H1 (cell line): ENCODE measurements around the gene DPH6. TPM values are rescaled to one million over a fixed set of nuclear protein-coding genes. Genes with fewer than 3 reads are reported as not detected.
A peak's percentile ranks its signal among the peaks of the same experiment; 100 is the strongest.

Source experiments
- CTCF ChIA-PET: fragments of 300-600 bp; sonication (Branson Sonifier 250); formaldehyde crosslinking; loops from one replicate; lab custom pipeline; 2021; ENCODE audit not compliant: partially characterized antibody; lab: Charles Lee
- POLR2A ChIA-PET: fragments of 300-600 bp; sonication (Branson Sonifier 250); formaldehyde crosslinking; loops from one replicate; lab custom pipeline; 2021; ENCODE audit warnings: inconsistent platforms; ENCODE audit not compliant: partially characterized antibody; lab: Charles Lee
- DNase-seq, 2 experiments: peaks; one replicate each; pipeline versions ENCODE4 v3.0.0 to v3.0.0-alpha.2; 2010 to 2022; ENCODE audit warnings: low spot score in 2 of 2, low read depth in 1 of 2, mixed read lengths in 1 of 2
- FAIRE-seq: peaks from 2 replicates; lab custom pipeline; 2011; peaks lifted over from hg19 to GRCh38; lab: Jason Lieb, UNC
- H2AFZ ChIP-seq: 2 replicates; pipeline ENCODE4 v1.8.1; 2012; ENCODE audit warnings: low read length, inconsistent platforms
- H2AK5ac ChIP-seq: 2 replicates; pipeline ENCODE4 v1.6.1; 2013; ENCODE audit warnings: low read depth, low read length
- H2BK120ac ChIP-seq: replicated peaks from 2 replicates; pipeline ENCODE3; 2013; ENCODE audit warnings: low read depth, low read length, inconsistent platforms
- H2BK12ac ChIP-seq: 2 replicates; pipeline ENCODE4 v1.6.1; 2013; ENCODE audit warnings: low read depth, low read length
- H2BK15ac ChIP-seq: 2 replicates; pipeline ENCODE4 v1.6.1; 2013; ENCODE audit warnings: low read length
- H2BK20ac ChIP-seq: 2 replicates; pipeline ENCODE4 v1.6.1; 2013; ENCODE audit warnings: low read length
- H2BK5ac ChIP-seq: 2 replicates; pipeline ENCODE4 v1.6.1; 2013; ENCODE audit warnings: low read depth, low read length
- H3K14ac ChIP-seq: 2 replicates; pipeline ENCODE4 v1.6.1; 2013; ENCODE audit warnings: inconsistent platforms; ENCODE audit not compliant: insufficient read length
- H3K18ac ChIP-seq: 2 replicates; pipeline ENCODE4 v1.6.1; 2013; ENCODE audit warnings: low read length; ENCODE audit errors: extremely low read depth
- H3K23ac ChIP-seq: 2 replicates; pipeline ENCODE4 v1.6.1; 2013; ENCODE audit warnings: inconsistent platforms; ENCODE audit not compliant: insufficient read length
- H3K23me2 ChIP-seq: 2 replicates; pipeline ENCODE4 v1.6.1; 2013; ENCODE audit warnings: low read depth, low read length
- H3K27ac ChIP-seq: 2 replicates; pipeline ENCODE4 v1.6.1; 2011; ENCODE audit warnings: low read depth, low read length, inconsistent platforms
- H3K27me3 ChIP-seq, 4 experiments: replicated peaks in 1 of 4; 1 replicate in 1 of 4; 2 replicates in 3 of 4; pipeline versions ENCODE4 v1.6.1 to v1.8.1; 2011 to 2013; ENCODE audit warnings: low read length in 3 of 4, mild to moderate bottlenecking in 3 of 4, inconsistent platforms in 2 of 4, mixed read lengths in 2 of 4, moderate library complexity in 1 of 4; ENCODE audit not compliant: control insufficient read depth in 3 of 4, insufficient read depth in 3 of 4; ENCODE audit errors: extremely low read depth in 1 of 4
- H3K36me3 ChIP-seq, 4 experiments: 2 replicates each; pipeline versions ENCODE4 v1.6.1 to v1.8.1; 2011 to 2013; ENCODE audit warnings: mild to moderate bottlenecking in 4 of 4, low read length in 3 of 4, moderate library complexity in 2 of 4, control low read depth in 1 of 4, inconsistent platforms in 1 of 4; ENCODE audit not compliant: insufficient read depth in 4 of 4, control insufficient read depth in 2 of 4
- H3K4ac ChIP-seq: replicated peaks from 2 replicates; pipeline ENCODE3; 2013; ENCODE audit warnings: low read length, low read depth, mixed read lengths, inconsistent platforms; ENCODE audit not compliant: insufficient read length
- H3K4me1 ChIP-seq, 4 experiments: replicated peaks in 1 of 4; 1 replicate in 1 of 4; 2 replicates in 3 of 4; pipeline versions ENCODE4 v1.6.1 to v1.8.1; 2011 to 2013; ENCODE audit warnings: low read length in 3 of 4, inconsistent platforms in 2 of 4, mixed read lengths in 1 of 4; ENCODE audit not compliant: insufficient read depth in 4 of 4, control insufficient read depth in 3 of 4
- H3K4me2 ChIP-seq, 2 experiments: 2 replicates each; pipeline versions ENCODE4 v1.6.1 to v1.8.1; 2011 to 2013; ENCODE audit warnings: low read depth in 2 of 2, low read length in 2 of 2, control low read depth in 1 of 2, inconsistent platforms in 1 of 2, mild to moderate bottlenecking in 1 of 2; ENCODE audit not compliant: insufficient read depth in 1 of 2
- H3K4me3 ChIP-seq, 4 experiments: fragments of 200-600, 300-600 bp in 1 of 4; sonication (generic), shearing (Covaris generic), sonication (Bioruptor Twin) in 1 of 4; 2 replicates each; pipeline versions ENCODE4 v1.5.1 to v1.8.1; 2011 to 2016; ENCODE audit warnings: low read length in 4 of 4, low read depth in 3 of 4, control low read depth in 2 of 4, inconsistent platforms in 2 of 4, mild to moderate bottlenecking in 2 of 4, mixed read lengths in 1 of 4, moderate library complexity in 1 of 4; ENCODE audit not compliant: insufficient read depth in 2 of 4; ENCODE audit errors: extremely low read depth in 1 of 4
- H3K56ac ChIP-seq: replicated peaks from 2 replicates; pipeline ENCODE3; 2013; ENCODE audit warnings: low read depth, mild to moderate bottlenecking, mixed read lengths, low read length, inconsistent platforms; ENCODE audit not compliant: insufficient read length
- H3K79me1 ChIP-seq: 2 replicates; pipeline ENCODE4 v1.6.1; 2013; ENCODE audit warnings: low read depth, low read length, control low read depth
- H3K79me2 ChIP-seq, 2 experiments: 2 replicates each; pipeline versions ENCODE4 v1.6.1 to v1.8.1; 2012 to 2013; ENCODE audit warnings: low read length in 2 of 2, mild to moderate bottlenecking in 2 of 2, inconsistent platforms in 1 of 2; ENCODE audit not compliant: insufficient read depth in 2 of 2, control insufficient read depth in 1 of 2
- H3K9ac ChIP-seq, 4 experiments: replicated peaks in 1 of 4; 1 replicate in 1 of 4; 2 replicates in 3 of 4; pipeline versions ENCODE4 v1.6.1 to v1.8.1; 2011 to 2013; ENCODE audit warnings: low read depth in 3 of 4, low read length in 3 of 4, control low read depth in 2 of 4, mild to moderate bottlenecking in 2 of 4, moderate library complexity in 2 of 4, inconsistent platforms in 1 of 4; ENCODE audit errors: extremely low read depth in 1 of 4
- H3K9me3 ChIP-seq, 2 experiments: 2 replicates each; pipeline versions ENCODE4 v1.6.1 to v1.8.1; 2012 to 2013; ENCODE audit warnings: mild to moderate bottlenecking in 2 of 2, moderate library complexity in 2 of 2, control low read depth in 1 of 2, inconsistent platforms in 1 of 2, low read depth in 1 of 2, low read length in 1 of 2, mixed read lengths in 1 of 2; ENCODE audit not compliant: insufficient read depth in 2 of 2
- H4K20me1 ChIP-seq, 2 experiments: replicated peaks in 1 of 2; 2 replicates each; pipeline versions ENCODE3 to v1.8.1; 2011 to 2013; ENCODE audit warnings: inconsistent platforms in 2 of 2, low read length in 2 of 2, mild to moderate bottlenecking in 1 of 2; ENCODE audit not compliant: insufficient read depth in 2 of 2, control insufficient read depth in 1 of 2
- H4K5ac ChIP-seq: 2 replicates; pipeline ENCODE4 v1.6.1; 2013; ENCODE audit warnings: low read length, low read depth, mixed read lengths, inconsistent platforms; ENCODE audit not compliant: insufficient read length
- H4K8ac ChIP-seq: 2 replicates; pipeline ENCODE4 v1.8.0; 2013; ENCODE audit warnings: mild to moderate bottlenecking, moderate library complexity, low read length, inconsistent platforms; ENCODE audit not compliant: insufficient read depth; ENCODE audit errors: extremely low read depth
- H4K91ac ChIP-seq: replicated peaks from 2 replicates; pipeline ENCODE3; 2013; ENCODE audit warnings: low read length, mixed read lengths, inconsistent platforms; ENCODE audit not compliant: insufficient read length
- BCL11A ChIP-seq, 2 experiments: IDR thresholded peaks; one replicate each; pipeline ENCODE4 v1.6.1; 2011; ENCODE audit warnings: low read depth in 2 of 2, low read length in 2 of 2, mild to moderate bottlenecking in 2 of 2
- CBX8 ChIP-seq: fragments of 300-800, 300-1000 bp; sonication (generic); IDR thresholded peaks from 2 replicates; pipeline ENCODE4 v1.7.1; 2016; ENCODE audit warnings: low read depth, low read length, borderline replicate concordance
- CTBP2 ChIP-seq: IDR thresholded peaks from 2 replicates; pipeline ENCODE4 v1.7.0; 2011; ENCODE audit warnings: borderline replicate concordance, mild to moderate bottlenecking, moderate library complexity, mixed read lengths, low read length; ENCODE audit not compliant: insufficient read depth, insufficient read length
- EP300 ChIP-seq, 2 experiments: IDR thresholded peaks; 1 replicate in 1 of 2; 2 replicates in 1 of 2; pipeline ENCODE4 v1.6.1; 2011 to 2012; ENCODE audit warnings: low read depth in 2 of 2, low read length in 2 of 2, mild to moderate bottlenecking in 2 of 2, borderline replicate concordance in 1 of 2, inconsistent platforms in 1 of 2, moderate library complexity in 1 of 2
- HDAC2 ChIP-seq, 2 experiments: fragments of 300-600 bp in 1 of 2; sonication (generic) in 1 of 2; IDR thresholded peaks; 2 replicates each; pipeline ENCODE4 v1.6.1; 2011 to 2012; ENCODE audit warnings: low read depth in 2 of 2, low read length in 2 of 2, mild to moderate bottlenecking in 2 of 2, moderate library complexity in 2 of 2, borderline replicate concordance in 1 of 2, inconsistent platforms in 1 of 2
- HDAC6 ChIP-seq: IDR thresholded peaks from one replicate; pipeline ENCODE4 v1.7.1; 2012; ENCODE audit warnings: low read depth, mild to moderate bottlenecking, inconsistent platforms, low read length, moderate library complexity
- JUND ChIP-seq: IDR thresholded peaks from 2 replicates; pipeline ENCODE4 v1.6.1; 2011; ENCODE audit warnings: mild to moderate bottlenecking, improper control_type of control experiment, low read length
- KDM1A ChIP-seq: fragments of 200-600, 300-600 bp; sonication (generic); IDR thresholded peaks from 2 replicates; pipeline ENCODE4 v1.7.1; 2016; ENCODE audit warnings: mild to moderate bottlenecking, low read length, borderline replicate concordance
- POLR2AphosphoS5 ChIP-seq: IDR thresholded peaks from 2 replicates; pipeline ENCODE4 v1.6.1; 2011; ENCODE audit warnings: low read depth, low read length
- RBBP5 ChIP-seq: IDR thresholded peaks from 2 replicates; pipeline ENCODE4 v1.7.1; 2012; ENCODE audit warnings: low read depth, mild to moderate bottlenecking, inconsistent platforms, low read length, moderate library complexity, borderline replicate concordance
- TAF7 ChIP-seq: optimal IDR thresholded peaks from 2 replicates; pipeline ENCODE3; 2011; ENCODE audit warnings: low read depth, mild to moderate bottlenecking, inconsistent platforms, low read length, moderate library complexity, borderline replicate concordance
- TEAD4 ChIP-seq: IDR thresholded peaks from 2 replicates; pipeline ENCODE4 v1.6.1; 2012; ENCODE audit warnings: low read depth, low read length, inconsistent platforms, mixed read lengths
- YY1 ChIP-seq: IDR thresholded peaks from 2 replicates; pipeline ENCODE4 v1.6.1; 2011; ENCODE audit warnings: low read depth, mild to moderate bottlenecking, low read length
- WGBS, 2 experiments: shearing (Covaris generic) in 1 of 2; methylation state at CpG; one replicate each; pipeline versions ENCODE4 v1.1.6 to v1.1.7; 2013 to 2015; ENCODE audit warnings: low lambda C conversion rate in 2 of 2, mixed read lengths in 2 of 2, inconsistent platforms in 1 of 2, low coverage in 1 of 2, missing lambda C conversion rate in 1 of 2; ENCODE audit not compliant: insufficient replicate concordance in 2 of 2, insufficient coverage in 1 of 2, insufficient read length in 1 of 2; ENCODE audit errors: extremely low coverage in 1 of 2, missing lambda C conversion rate in 1 of 2; 5-methylcytosine and 5-hydroxymethylcytosine counted together
- polyA plus RNA-seq, 7 experiments: library from polyadenylated mRNA; depleted of rRNA in 3 of 7; stranded (reverse) in 5 of 7; unstranded in 2 of 7; fragments of >200 nt in 5 of 7; fragments of 200-250 nt in 2 of 7; gene quantifications; 1 replicate in 5 of 7; 2 replicates in 1 of 7; 4 replicates in 1 of 7; pipeline versions ENCODE4 v1.2.1 to v1.2.3, GENCODE V29; 2011 to 2013; ENCODE audit warnings: missing spikeins in 2 of 7, mixed read lengths in 2 of 7
- total RNA-seq: library from RNA; stranded (reverse); fragmentation: NEBNext Ultra II Directional; extraction: Animal tissue kit (Norgen Biotek cat#: 25700); gene quantifications from 2 replicates; pipeline ENCODE4 v1.2.1, GENCODE V29; 2021

DPH6 gene
- total and polyA plus RNA-seq, 2 of the 8 experiments (the other 6 are each of a cell fraction or from before 2014, with no cell fraction given): 21.6 to 30.5 TPM

- WGBS, 2 experiments: 54% methylated on average over 5 of the region's 5 CpGs; no CpG with 5 or more reads in 1 of the 2 experiments
- Histone ChIP-seq H3K27me3 (no peaks in the 10 kb centered on the region), H3K14ac (no peak overlapping the region), H3K79me1 (no peaks in the 10 kb centered on the region), H4K5ac (no peak overlapping the region), H4K8ac (no peak overlapping the region), H3K56ac (no peak overlapping the region), H3K23ac (no peak overlapping the region), H3K36me3 (no peaks in the 10 kb centered on the region), H2BK5ac (no peak overlapping the region), H3K9me3 (no peaks in the 10 kb centered on the region), H3K23me2 (no peaks in the 10 kb centered on the region), H3K27ac (no peak overlapping the region), H3K4me2 (no peak overlapping the region), H2AFZ (no peak overlapping the region), H3K79me2 (no peaks in the 10 kb centered on the region), H3K18ac (no peak overlapping the region), H4K20me1 (no peaks in the 10 kb centered on the region), H3K9ac (no peak overlapping the region), H4K91ac (no peak overlapping the region), H3K4ac (no peak overlapping the region), H2BK15ac (no peak overlapping the region), H3K4me1 (peaks cover 0 to 6% (median 3%) of the 10 kb centered on the region in 4 experiments; a peak in 5 of 7 replicates), H2BK120ac (no peak overlapping the region), H3K4me3 (no peak overlapping the region), H2BK20ac (no peak overlapping the region), H2AK5ac (no peak overlapping the region), H2BK12ac (no peak overlapping the region)
- FAIRE-seq: peak; percentile 39
- DNase-seq: no peak
- ChIA-PET POLR2A (no interaction called here), CTCF (no interaction called here)
- TF ChIP-seq BCL11A (IDR thresholded peaks at IDR 0.05; ENCODE audit: low read depth in 2 of 2, low read length in 2 of 2) (no peak), RBBP5 (no peak), TEAD4 (no peak), KDM1A (no peak), TAF7 (no peak), EP300 (IDR thresholded peaks at IDR 0.05; ENCODE audit: borderline replicate concordance in 1 of 2, low read depth in 2 of 2, low read length in 2 of 2) (no peak), JUND (no peak), CTBP2 (no peak), HDAC2 (IDR thresholded peaks at IDR 0.05; ENCODE audit: borderline replicate concordance in 1 of 2, low read depth in 2 of 2, low read length in 2 of 2) (no peak), CBX8 (no peak), HDAC6 (no peak), POLR2AphosphoS5 (no peak), YY1 (no peak)
These were observed 39.6 kb downstream of the DPH6 start for GRCh38 chr15:35506272-35506870.
